GM21390 (cell line): Measurements from ENCODE around the gene SKIL.
"Not testable (repeated sequence)": the region's sequence is repeated elsewhere in the genome, so short reads cannot be mapped to it uniquely, and the experiment has no call there.

Experiments
- ATAC-seq: cut with Tn5 transposase; IDR thresholded peaks from one replicate; pipeline ENCODE4 v1.9.1; 2021; ENCODE audit not compliant: unreplicated experiment

SKIL gene, protein sequence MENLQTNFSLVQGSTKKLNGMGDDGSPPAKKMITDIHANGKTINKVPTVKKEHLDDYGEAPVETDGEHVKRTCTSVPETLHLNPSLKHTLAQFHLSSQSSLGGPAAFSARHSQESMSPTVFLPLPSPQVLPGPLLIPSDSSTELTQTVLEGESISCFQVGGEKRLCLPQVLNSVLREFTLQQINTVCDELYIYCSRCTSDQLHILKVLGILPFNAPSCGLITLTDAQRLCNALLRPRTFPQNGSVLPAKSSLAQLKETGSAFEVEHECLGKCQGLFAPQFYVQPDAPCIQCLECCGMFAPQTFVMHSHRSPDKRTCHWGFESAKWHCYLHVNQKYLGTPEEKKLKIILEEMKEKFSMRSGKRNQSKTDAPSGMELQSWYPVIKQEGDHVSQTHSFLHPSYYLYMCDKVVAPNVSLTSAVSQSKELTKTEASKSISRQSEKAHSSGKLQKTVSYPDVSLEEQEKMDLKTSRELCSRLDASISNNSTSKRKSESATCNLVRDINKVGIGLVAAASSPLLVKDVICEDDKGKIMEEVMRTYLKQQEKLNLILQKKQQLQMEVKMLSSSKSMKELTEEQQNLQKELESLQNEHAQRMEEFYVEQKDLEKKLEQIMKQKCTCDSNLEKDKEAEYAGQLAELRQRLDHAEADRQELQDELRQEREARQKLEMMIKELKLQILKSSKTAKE

DNA sequence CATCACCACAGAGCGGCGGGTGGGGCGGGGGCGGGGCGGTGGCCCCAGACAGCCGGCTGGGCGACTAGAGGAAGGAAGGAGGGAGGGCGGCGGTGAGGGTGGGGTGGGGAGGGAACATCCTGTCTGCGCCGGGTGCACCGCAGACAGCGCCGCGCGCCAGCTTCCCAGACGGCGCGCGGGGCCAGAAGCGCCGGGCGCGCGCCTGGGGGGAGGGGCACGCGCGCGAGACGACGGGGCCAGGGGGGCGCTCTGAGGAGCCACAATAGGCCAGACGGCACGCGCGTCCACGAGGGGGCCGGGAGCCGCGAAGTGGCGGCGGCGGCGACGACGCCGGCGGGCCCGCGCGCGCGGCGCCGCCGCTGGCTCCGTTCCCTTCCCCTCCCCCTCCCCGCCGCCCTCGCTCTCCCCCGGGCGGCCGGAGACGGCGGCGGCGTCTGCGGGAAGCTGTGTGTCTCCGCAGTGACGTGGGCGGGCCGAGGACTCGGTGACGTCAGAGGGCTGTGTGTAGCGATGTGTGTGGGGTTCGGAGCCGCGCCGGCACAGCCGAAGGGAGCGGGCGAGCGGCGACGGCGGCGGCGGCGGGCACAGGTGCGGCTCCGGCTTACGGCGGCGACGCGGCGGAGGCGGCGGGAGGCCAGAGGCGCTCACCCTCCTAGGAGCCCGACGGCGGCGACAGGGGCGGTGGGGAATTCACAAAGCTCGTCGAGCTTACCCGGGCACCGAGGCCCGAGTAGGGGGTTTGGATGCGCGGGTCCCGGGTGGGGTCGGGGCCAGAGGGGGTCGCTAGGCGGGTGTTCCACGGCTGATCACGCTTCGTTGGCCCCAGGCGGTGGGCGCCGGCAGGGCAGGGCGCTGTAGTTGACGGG, at the start of gene SKIL:
TSS of gene SKIL (plus strand) at position 540 of the 866 bp plus-strand sequence. CDS start 2,617 bp downstream, outside the sequence.
- peak; percentile 60 for ATAC-seq

DNA sequence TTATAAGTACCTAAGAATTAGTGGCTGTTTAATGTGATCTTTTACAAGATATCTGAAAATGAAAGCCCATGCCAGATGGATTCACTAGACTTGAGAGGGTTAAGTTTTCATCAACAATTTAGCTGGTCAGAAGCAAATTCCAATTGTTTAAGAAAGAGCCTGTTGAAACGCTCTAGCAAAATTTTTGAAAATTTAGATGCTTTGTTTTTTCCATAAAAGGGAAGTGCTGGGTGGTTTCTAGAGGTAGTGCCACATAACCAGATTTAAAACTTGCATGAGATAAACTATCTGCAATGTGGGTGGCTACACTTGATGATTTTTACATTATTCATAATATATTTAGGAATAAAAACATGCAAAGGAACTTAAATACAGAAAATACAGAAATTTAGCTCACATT, 48.5 kb upstream of the SKIL start:
- ATAC-seq, result no peak

DNA sequence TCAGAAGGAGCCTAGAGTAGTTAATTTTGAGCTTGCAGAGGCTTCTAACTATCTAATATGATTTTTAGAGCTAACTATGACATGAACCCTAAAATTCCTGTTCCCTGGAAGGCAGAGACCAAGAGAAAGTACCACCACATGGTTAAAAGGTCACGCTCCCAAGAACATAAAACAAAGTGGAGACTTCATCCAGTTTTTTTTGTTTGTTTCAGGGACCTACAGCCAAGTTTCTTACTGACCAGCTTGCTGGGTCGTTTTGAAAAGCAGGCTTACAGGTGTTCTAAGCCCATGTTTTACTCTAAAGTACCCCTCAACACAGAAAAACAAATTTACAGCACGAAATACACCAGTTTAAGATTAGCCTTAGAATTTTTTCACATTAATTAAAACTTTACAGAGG, 39.6 kb upstream of the SKIL start:
- no peak for ATAC-seq

DNA sequence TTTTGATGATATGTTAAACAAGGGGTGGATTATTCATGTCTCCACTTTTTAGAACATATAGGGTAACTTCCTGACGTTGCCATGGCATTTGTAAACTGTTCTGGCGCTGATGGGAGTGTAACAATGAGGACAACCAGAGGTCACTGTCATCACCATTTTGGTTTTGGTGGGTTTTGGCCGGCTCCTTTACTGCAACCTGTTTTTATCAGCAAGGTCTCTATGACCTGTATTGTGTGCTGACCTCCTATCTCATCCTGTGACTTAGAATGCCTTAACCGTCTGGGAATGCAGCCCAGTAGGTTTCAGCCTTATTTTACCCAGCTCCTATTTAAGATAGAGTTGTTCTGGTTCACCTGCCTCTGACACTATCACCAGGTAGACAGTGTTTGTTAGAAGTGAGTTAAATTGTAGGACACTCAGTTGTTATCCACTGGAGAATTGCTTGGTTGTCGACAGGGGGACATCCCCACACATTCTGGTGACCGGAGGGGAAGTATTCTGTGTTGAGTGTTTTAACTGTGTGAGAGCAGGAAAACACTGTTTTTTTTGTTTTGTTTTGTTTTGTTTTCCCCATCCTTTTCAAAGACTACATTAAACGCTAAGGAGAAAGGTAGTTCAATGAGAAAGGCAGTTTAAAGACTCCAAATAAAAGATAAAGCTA, 36.9 kb upstream of the SKIL start:
- ATAC-seq, result no peak

DNA sequence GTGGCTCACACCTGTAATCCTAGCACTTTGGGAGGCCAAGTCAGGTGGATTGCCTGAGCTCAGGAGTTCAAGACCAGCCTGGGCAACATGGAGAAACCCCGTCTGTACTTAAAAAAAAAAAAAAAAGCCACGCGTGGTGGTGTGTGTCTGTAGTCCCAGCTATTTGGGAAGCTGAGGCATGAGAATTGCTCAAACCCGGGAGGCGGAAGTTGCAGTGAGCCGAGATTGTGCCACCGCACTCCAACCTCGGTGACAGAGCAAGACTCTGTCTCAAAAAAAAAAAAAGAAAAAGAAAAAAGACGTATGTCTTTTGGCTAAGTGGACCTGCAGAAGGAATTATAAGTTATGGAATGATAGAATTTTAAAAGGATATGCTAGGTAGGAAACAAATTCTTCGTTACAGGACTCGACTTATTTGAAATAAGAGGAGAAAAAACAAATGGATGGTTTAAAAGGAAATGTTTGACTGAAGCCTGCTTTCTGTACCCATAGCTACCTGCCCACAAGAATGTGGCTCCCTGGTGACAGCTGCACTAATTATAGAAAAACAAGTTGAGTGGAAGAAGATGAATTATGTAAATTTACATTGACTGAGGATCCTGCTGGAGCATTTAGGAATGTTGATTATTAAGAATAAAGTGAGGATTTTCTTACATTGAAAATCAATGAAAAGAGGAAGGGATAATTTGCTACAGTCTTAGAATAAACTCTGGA, 36.0 kb upstream of the SKIL start:
- ATAC-seq, result no peak

DNA sequence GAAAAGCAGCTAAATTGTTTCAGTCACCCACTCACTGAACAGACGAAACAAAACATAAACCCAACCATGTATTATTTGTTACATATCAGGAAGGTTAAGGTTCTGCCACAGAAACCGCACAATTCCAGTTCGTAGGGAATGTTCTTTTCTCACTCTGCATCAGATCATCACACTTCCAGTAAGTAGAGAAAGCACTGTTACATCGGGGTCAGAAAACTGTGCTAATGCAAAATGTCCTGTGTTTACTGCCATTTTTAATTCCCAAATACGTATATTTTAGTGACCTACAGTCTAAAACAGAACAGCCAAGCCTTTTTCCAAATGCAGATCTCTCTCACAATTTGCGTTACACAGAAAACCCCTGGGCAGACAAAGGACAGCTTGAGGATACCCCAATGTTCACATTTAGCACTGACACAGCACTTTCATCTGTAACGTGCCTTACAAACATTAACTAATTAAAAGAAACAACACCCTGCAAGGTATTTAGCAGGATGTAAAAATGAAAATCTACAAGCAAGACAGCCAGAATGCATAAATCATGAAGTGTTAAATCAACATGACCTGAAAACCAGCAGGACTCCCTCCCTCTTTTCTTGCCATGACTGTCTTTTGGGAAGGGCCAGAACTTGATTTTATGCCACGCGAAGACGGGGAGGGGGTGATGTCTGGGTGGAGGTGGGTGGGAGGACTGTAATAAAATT, 34.8 kb upstream of the SKIL start:
- ATAC-seq, result no peak

DNA sequence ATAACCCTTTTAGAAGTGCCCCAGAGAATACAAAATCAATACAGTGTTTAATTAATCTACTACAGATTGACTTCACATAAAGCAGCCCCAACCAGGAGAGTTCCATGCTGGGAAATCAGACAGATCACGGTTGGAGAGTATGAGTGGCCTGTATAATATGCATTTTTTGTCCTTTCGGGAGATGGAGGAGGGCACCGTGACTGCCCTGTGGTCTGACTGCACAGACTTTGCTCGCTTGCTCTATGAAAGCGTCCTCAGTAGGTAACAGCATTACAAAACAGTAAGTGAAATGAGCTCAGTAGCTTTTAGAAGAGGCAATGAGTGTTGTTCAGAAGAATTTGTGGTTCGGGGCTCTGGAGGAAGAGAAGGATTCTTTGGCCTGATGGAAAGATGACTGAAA, 34.2 kb upstream of the SKIL start:
- ATAC-seq, result no peak

DNA sequence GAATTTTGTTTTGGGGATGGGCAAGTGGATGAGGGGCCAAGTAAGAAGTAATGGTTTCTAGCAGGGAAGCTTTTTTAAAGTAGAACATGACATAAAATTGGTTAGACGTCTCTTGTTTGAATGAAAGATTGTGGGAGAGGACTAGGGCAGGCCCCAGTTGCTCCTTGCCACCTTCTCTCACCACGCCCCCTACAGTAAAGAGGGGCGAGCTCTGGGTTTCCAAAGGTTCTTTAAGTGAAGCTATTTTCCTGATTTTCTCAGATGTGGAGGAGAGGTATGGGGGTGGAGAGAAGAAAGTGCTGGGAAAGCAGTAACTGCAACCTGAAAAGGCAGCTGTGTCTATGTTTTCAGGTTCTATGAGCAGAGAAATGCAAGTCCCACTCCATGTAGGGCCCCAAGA, 32.6 kb upstream of the SKIL start:
- ATAC-seq, result no peak

DNA sequence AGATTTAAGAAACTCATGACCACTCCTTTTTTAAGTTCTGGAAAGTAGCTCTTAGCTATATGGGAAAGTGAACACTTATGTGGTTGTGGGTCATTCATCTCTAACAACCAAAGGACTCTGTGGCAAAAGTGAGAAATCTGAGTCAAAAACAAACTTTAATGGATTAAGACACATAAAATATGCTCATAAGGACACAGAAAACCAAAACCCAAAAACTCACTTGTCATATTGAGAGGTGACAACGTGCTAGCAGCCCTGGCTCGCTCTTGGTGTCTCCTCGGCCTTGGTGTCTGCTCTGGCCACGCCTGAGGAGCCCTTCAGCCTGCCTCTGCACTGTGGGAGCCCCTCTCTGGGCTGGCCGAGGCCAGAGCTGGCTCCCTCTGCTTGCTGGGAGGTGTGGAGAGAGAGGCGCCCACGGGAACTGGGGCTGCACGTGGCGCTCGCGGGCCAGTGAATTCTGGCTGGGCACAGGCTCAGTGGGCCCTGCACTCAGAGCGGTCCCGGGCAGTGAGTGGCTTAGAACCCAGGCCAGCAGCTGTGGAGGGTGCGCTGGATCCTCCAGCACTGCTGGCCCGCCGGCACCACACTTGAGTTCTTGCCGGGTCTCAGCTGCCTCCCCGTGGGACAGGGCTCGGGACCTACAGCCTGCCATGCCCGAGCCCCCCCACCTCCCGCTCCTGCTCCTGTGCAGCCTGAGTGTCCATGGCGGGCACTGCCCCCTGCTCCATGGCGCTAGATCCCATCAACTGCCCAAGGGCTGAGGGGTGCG, 30.3 kb upstream of the SKIL start:
- ATAC-seq, result no peak

DNA sequence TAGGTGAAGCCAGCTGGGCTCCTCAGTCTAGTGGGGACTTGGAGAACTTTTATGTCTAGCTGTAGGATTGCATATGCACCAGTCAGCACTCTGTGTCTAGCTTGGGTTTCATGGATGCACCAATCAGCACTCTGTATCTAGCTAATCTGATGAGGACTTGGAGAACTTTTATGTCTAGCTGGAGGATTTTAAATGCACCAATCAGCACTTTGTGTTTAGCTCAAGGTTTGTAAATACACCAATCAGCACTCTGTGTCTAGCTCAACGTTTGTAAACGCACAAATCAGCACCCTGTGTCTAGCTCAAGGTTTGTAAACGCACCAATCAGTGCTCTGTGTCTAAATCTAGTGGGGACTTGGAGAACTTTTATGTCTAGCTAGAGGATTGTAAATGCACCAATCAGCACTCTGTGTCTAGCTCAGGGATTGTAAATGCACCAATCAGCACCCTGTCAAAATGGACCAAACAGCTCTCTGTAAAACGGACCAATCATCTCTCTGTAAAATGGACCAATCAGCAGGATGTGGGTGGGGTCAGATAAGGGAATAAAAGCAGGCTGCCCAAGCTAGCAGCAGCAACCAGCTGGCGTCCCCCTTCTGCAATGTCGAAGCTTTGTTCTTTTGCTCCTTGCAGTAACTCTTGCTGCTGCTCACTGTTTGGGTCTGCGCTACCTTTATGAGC, 29.5 kb upstream of the SKIL start:
- not testable (repeated sequence) for ATAC-seq

DNA sequence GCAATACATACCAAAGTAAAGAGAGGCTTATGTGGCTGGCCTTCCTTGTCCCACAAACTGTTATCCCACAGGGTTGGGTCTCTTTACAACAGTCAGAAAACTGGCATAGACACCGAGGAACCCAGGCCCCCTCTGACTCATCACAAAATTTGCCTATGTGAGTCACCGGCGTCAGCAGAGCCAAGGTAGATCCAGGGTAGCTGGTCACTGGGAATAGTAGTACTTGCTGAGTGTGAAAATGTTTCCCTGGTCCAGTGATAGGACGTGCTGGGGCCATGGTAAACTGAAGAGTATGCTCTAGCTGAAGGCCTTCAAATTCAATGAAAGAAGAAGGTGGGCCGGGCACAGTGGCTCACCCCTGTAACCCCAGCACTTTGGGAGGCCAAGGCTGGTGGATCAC, 27.1 kb upstream of the SKIL start:
- no peak for ATAC-seq

DNA sequence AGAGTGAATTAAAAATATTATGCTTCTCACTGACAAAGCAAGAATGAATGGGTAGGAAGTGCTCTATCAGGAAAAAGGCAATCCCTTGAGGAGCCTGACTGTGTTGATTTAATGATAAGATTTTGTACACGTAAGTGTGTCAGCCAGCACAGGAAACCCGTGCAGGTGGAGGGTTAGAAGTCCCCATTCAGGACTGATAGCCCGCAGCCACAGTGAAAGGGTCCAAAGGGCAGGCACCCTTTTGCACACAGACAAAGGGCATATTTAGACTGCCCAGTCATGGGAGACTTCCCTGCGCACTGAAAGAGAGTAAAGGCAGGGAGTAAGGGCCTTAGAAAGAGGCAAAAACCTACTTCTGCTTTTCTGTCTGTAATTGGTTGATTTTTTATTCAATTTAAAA, 26.4 kb upstream of the SKIL start:
- no peak for ATAC-seq

DNA sequence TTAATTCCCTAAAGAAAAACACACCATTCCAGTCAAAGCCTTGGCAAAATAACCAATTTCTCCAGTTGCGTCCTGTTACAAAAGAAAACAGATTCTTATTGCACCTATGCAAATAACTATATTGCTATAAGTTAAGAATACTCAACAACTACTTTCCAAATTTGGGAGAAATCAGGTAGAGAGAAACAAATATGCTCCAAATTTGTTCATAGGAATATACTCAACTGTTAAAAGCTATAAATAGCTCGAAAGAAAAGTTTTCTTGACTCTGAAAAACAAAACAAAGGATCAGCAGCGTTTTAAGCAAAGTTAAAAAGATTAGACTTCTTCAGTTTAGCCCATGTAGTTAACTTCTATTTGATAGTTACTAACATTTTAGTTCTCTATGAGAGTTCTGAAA, 20.1 kb upstream of the SKIL start:
- no peak for ATAC-seq

DNA sequence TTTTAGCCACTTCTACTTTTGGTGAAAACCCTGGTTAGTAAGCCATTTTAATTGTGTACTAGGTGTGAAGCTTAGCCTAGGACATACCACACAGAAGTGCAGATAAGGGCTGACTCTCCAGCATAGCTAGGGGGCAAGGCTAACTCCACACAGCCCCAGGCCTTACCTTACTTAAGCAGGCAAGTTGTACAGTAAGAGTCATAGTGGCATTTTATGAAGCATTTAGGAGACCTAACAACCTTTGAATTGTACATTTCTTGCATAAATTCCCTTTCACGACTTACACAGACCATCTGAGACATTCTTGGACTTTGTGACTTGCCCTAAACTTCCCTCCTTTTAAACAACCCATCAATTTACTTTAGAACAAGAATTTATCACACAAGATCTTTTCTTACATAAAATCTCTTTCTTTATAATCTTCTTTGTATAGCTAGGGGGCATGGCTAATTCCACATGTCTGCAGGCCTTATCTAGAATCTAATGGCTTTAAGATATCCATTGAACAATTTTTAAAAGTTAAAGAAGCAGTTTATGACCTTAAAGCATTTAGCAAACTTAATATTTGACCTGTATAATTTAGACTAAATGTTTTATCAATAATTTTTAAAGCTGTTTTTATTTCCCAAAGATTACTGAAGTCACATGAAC, 18.7 kb upstream of the SKIL start:
- no peak for ATAC-seq

DNA sequence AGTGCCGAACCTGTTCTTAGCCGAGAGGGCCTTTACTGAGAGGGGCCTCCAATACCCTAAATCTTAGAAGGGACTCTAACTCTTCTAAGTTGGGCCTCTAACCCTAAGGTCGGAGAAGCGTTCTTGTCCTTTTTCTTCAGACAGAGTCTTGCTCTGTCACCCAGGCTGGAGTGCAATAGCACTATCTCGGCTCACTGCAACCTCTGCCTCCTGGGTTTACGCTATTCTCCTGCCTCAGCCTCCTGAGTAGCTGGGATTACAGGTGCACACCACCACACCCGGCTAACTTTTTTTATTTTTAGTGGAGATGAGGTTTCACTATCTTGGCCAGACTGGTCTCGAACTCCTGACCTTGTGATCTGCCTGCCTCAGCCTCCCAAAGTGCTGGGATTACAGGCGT, 15.2 kb upstream of the SKIL start:
- not testable (repeated sequence) for ATAC-seq

DNA sequence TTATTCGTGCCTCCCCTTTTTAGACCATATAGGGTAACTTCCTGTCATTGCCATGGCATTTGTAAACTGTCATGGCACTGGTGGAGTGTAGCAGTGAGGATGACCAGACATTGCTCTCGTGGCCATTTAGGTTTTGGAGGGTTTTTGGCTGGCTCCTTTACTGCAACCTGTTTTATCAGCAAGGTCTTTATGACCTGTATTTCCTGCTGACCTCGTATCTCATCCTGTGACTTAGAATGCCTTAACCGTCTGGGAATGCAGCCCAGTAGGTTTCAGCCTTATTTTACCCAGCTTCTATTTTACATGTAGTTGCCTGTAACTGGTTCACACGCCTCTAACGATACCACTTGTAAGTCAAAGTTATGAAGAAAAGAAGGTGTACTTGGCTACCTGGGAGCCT, 13.7 kb upstream of the SKIL start:
- ATAC-seq, result not testable (repeated sequence)

DNA sequence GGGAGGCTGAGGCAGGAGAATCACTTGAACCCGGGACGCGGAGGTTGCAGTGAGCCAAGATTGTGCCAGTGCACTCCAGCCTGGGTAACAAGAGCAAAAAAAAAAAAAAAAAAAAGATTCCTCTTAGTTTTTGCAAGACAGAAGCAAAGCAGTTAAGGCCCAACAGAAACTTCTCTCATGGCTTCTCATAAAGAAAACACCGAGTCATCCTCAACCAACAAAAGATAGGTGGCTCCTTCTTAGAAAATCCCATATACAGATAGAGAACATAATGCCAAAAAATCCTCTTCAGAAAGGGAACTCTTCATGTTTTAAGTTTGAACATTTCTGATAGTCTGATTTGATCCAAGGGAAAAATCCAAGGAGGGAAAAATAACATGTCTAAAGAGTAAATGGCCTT, 12.5 kb upstream of the SKIL start:
- no peak for ATAC-seq
